ENCODE data around the gene HSF5. TPM values are rescaled to one million over a fixed set of nuclear protein-coding genes. Genes with fewer than 3 reads are reported as not detected.

The HSF5 gene
- total and polyA plus RNA-seq, 2 of the 13 experiments (the other 11 are each of a cell fraction or from before 2014, with no cell fraction given) = not detected

- TF ChIP-seq, protein P1, sequence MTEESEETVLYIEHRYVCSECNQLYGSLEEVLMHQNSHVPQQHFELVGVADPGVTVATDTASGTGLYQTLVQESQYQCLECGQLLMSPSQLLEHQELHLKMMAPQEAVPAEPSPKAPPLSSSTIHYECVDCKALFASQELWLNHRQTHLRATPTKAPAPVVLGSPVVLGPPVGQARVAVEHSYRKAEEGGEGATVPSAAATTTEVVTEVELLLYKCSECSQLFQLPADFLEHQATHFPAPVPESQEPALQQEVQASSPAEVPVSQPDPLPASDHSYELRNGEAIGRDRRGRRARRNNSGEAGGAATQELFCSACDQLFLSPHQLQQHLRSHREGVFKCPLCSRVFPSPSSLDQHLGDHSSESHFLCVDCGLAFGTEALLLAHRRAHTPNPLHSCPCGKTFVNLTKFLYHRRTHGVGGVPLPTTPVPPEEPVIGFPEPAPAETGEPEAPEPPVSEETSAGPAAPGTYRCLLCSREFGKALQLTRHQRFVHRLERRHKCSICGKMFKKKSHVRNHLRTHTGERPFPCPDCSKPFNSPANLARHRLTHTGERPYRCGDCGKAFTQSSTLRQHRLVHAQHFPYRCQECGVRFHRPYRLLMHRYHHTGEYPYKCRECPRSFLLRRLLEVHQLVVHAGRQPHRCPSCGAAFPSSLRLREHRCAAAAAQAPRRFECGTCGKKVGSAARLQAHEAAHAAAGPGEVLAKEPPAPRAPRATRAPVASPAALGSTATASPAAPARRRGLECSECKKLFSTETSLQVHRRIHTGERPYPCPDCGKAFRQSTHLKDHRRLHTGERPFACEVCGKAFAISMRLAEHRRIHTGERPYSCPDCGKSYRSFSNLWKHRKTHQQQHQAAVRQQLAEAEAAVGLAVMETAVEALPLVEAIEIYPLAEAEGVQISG (CRISPR knock-in tag; IDR thresholded peaks at IDR 0.05) = peak; percentile 42; the same call in 1 of the 2 replicates
- TF ChIP-seq, protein P2, sequence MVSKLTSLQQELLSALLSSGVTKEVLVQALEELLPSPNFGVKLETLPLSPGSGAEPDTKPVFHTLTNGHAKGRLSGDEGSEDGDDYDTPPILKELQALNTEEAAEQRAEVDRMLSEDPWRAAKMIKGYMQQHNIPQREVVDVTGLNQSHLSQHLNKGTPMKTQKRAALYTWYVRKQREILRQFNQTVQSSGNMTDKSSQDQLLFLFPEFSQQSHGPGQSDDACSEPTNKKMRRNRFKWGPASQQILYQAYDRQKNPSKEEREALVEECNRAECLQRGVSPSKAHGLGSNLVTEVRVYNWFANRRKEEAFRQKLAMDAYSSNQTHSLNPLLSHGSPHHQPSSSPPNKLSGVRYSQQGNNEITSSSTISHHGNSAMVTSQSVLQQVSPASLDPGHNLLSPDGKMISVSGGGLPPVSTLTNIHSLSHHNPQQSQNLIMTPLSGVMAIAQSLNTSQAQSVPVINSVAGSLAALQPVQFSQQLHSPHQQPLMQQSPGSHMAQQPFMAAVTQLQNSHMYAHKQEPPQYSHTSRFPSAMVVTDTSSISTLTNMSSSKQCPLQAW (CRISPR knock-in tag; IDR thresholded peaks at IDR 0.05) = 0 out of 2 replicates have a peak, but pooled peaks have one; percentile 41
- TF ChIP-seq DMTF1 (CRISPR knock-in tag; IDR thresholded peaks at IDR 0.05) (no peak), ZSCAN20 (CRISPR knock-in tag; IDR thresholded peaks at IDR 0.05; ENCODE audit: borderline replicate concordance) (0 out of 2 replicates have a peak, but pooled peaks have one; percentile 58), NFKBIZ (CRISPR knock-in tag; IDR thresholded peaks at IDR 0.05) (peak; percentile 76; the same call in 1 of the 2 replicates), IRF2 (CRISPR knock-in tag; IDR thresholded peaks at IDR 0.05) (peak; percentile 67), AHDC1 (CRISPR knock-in tag; IDR thresholded peaks at IDR 0.05; ENCODE audit: borderline replicate concordance) (peak; percentile 13; the same call in 1 of the 2 replicates), YEATS2 (CRISPR knock-in tag; IDR thresholded peaks at IDR 0.05; ENCODE audit: borderline replicate concordance) (0 out of 2 replicates have a peak, but pooled peaks have one; percentile 26), KLF16 (CRISPR knock-in tag; IDR thresholded peaks at IDR 0.05) (peak in 1 of 2 experiments; percentile 16; a peak in 1 of 4 replicates), FOXC1 (CRISPR knock-in tag; IDR thresholded peaks at IDR 0.05; ENCODE audit: borderline replicate concordance) (no peak), TOPORS (CRISPR knock-in tag; IDR thresholded peaks at IDR 0.05) (0 out of 2 replicates have a peak, but pooled peaks have one; percentile 27), TBL1XR1 (IDR thresholded peaks at IDR 0.05; ENCODE audit: borderline replicate concordance, low read length, partially characterized antibody) (no peak)
- TF ChIP-seq, protein P3, sequence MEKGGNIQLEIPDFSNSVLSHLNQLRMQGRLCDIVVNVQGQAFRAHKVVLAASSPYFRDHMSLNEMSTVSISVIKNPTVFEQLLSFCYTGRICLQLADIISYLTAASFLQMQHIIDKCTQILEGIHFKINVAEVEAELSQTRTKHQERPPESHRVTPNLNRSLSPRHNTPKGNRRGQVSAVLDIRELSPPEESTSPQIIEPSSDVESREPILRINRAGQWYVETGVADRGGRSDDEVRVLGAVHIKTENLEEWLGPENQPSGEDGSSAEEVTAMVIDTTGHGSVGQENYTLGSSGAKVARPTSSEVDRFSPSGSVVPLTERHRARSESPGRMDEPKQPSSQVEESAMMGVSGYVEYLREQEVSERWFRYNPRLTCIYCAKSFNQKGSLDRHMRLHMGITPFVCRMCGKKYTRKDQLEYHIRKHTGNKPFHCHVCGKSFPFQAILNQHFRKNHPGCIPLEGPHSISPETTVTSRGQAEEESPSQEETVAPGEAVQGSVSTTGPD (CRISPR knock-in tag; IDR thresholded peaks at IDR 0.05) = no peak
Measured at GRCh38 chr17:58382108-58382871, 105.9 kb downstream of the HSF5 start (continued).

All from HepG2 (cell line).